Keratinocyte (primary cell): ENCODE data around the gene SBNO1.

Experiments used
- EZH2 ChIP-seq: IDR thresholded peaks from one replicate; pipeline ENCODE4 v1.6.1; 2012; ENCODE audit warnings: inconsistent platforms, mild to moderate bottlenecking, low read length, moderate library complexity
- TF ChIP-seq, protein P1 (sequence below), 3 experiments: IDR thresholded peaks in 1 of 3; conservative IDR thresholded peaks in 1 of 3; optimal IDR thresholded peaks in 1 of 3; 2 replicates in 2 of 3; 3 replicates in 1 of 3; pipeline versions ENCODE3 to v1.5.1; 2011; ENCODE audit warnings: low read length in 3 of 3, mild to moderate bottlenecking in 3 of 3, moderate library complexity in 2 of 3, control low read depth in 1 of 3, inconsistent platforms in 1 of 3; ENCODE audit not compliant: insufficient read depth in 2 of 3; ENCODE audit errors: extremely low read depth in 1 of 3

DNA sequence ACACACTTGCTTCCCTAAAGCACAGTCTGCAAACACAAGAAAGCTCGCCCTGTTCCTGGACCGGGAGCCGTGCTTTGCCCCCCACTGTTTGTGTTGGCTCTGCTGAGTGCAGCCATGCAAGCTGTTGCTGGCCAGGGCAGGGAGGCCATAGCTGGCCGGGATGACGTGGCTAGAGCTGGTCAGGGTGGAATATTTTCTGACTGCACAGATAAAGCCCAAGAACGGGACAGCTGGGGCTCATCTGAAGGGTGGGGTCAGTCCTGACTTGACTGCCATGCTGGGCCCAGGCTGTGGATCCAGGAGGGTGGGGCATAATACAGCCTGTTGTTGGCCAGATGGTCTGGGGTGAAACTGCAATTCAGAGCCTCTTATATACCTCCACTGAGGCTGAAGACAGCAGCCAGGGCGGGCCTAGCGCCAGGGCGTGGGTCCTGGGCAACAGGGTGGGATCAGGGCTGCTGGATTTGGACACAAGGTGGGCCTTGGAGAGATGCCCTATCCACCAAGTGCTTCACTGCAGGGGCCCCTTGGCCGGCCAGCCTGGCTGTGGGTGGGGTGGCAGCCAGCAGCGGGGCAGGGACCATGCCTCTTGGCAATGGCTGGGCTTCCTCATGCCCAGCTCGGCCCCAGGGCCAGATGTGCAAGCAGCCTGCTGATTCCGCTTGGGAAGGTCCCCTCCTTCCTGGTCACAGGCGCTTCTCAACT is 34.1 kb upstream of the SBNO1 start:
- TF ChIP-seq, protein P1, sequence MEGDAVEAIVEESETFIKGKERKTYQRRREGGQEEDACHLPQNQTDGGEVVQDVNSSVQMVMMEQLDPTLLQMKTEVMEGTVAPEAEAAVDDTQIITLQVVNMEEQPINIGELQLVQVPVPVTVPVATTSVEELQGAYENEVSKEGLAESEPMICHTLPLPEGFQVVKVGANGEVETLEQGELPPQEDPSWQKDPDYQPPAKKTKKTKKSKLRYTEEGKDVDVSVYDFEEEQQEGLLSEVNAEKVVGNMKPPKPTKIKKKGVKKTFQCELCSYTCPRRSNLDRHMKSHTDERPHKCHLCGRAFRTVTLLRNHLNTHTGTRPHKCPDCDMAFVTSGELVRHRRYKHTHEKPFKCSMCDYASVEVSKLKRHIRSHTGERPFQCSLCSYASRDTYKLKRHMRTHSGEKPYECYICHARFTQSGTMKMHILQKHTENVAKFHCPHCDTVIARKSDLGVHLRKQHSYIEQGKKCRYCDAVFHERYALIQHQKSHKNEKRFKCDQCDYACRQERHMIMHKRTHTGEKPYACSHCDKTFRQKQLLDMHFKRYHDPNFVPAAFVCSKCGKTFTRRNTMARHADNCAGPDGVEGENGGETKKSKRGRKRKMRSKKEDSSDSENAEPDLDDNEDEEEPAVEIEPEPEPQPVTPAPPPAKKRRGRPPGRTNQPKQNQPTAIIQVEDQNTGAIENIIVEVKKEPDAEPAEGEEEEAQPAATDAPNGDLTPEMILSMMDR (optimal IDR thresholded peaks at IDR 0.05 in 1 of 3, IDR thresholded peaks at IDR 0.05 in 1 of 3, conservative IDR thresholded peaks at IDR 0.05 in 1 of 3; ENCODE audit: extremely low read depth in 1 of 3, insufficient read depth in 2 of 3, low read length in 3 of 3): no peak
- no peak for TF ChIP-seq EZH2
